GM19240 (cell line): ENCODE data around the gene PI4KA.
A peak's percentile ranks its signal among the peaks of the same experiment; 100 is the strongest.
"Not testable (repeated sequence)": the region's sequence is repeated elsewhere in the genome, so short reads cannot be mapped to it uniquely, and the experiment has no call there.

Experiments used
- DNase-seq: peaks from one replicate; pipeline ENCODE4 v3.0.0; 2011; ENCODE audit warnings: low spot score; ENCODE audit not compliant: insufficient read length

PI4KA gene

DNA sequence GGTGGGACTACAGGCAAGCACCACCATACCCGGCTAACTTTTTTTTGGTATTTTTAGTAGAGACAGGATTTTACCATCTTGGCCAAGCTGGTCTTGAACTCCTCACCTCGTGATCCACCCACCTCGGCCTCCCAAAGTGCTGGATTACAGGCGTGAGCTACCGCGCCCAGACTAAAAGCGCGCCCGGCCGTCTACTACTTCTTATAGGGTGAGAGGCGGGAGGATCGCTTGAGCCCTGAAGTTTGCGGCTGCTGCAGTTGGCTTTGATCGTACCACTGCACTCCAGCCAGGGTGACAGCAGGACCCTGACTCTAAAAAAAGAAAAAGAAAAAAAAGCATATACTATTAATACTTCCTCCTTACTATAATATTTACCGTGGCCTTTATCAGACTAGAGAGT, 158.3 kb downstream of the PI4KA start:
- not testable (repeated sequence) for DNase-seq

DNA sequence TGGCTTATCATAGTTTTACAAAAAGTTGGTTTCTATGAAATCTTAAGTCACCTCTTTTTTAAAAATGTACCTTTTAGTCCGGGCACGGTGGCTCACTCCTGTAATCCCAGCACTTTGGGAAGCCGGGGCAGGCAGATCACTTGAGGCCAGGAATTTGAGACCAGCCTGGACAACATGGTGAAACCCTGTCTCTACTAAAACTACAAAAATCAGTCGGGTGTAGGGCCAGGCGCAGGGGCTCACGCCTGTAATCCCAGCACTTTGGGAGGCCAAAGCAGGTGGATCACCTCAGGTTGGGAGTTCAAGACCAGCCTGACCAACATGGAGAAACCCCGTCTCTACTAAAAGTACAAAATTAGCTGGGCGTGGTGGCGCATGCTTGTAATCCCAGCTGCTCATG, 158.8 kb downstream of the PI4KA start:
- not testable (repeated sequence) for DNase-seq

DNA sequence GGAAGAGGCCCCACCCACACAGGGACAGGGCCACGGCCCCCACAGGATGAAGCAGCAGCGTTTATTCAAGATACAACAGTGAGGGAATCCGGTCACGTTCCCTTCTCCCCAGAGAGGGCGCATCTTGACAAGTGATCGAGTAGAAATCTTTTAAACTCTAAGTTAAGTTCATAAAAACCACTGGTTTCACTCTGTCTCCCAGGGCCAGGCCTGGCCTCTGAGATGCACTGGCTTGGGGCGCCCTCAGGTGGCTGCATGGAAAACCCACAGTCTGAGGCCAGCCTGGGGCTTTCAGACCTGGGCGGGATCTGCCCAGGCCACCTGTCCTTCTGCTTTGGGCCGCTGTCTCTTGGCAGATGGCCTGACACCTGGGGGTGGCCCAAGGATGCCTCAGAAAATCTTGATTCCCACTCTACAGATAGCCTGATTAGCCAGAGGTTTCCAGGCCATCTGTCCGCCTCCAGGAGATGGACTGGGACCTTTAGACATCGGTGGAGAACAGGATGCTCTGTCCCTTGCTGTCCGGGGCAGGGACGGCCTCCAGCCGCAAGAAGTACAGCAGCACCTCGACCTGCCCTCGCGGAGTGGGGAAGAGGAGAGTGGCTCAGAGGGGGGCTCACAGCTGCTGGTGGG, 161.0 kb downstream of the PI4KA start:
- peak; percentile 36 for DNase-seq

DNA sequence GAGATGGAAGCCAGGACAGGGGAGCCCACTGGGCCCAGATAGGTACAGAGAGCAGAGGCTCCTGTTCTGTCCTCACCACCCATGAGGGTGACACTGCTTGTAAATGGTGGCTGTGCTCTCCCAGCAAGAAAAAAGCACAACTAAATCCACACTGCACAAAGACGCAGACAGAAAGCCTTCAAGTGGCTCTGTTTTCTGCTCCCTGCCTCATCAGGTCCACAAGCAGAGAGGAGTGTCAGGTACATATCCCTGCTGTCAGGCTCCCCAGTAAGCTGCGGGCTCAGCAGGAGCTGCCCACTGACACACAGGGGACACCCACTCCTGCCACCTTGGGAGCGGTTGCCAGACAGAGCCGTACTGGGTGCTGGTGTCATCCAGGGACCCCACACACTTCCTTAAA, 162.6 kb downstream of the PI4KA start:
- DNase-seq: not testable (repeated sequence)

DNA sequence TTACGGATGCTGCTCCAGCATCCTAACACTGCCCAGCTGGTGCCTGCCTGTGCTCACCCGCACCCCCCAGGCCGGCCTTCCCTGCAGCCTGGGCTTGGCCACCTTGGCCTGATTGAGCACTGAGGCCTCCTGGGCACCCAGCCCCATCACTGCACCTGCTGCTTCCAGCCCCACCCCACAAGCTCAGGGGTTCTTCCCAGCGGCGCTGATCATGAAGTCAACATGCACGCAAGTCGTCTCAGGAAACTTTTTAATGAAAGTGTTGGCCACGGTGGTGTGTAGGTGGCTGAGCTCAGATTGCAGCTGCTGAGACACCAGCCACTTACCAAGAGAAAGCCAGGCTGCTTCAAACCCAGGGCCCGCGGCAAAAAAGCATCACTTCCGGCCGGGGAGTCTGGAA, 163.4 kb downstream of the PI4KA start:
- DNase-seq: not testable (repeated sequence)

DNA sequence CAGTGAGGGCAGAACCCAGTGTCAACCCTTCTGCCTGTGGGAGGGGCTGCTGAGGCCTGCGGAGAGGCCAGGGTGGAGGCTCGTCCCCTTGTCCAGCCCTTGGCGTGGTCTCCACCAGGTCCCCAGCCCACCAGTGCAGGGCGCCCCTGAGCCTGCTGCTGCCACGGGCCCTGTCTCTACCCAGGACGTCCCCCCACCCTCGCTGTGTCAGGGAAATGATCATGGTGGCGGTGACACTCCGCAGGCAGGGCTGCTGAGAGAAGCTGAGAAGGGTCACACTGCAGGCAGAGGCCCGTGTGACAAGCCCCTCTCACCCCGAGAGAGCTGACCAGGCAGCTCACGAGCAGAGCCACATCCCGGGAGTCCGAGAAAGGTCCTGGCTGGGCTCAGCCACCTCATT, 164.4 kb downstream of the PI4KA start:
- DNase-seq: not testable (repeated sequence)

DNA sequence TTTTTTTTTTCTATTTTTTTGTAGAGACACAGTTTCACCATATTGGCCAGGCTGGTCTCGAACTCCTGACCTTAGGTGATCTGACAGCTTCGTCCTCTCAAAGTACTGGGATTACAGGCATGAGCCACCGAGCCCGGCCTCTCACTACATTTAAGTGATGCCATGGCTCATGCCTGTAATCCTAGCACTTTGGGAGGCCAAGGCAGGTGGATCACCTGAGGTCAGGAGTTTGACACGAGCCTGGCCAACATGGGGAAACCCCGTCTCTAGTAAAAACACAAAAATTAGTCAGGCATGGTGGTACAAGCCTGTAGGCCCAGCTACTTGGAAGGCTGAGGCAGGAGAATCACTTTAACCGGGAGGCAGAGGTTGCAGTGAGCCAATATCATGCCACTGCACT, 165.7 kb downstream of the PI4KA start:
- not testable (repeated sequence) for DNase-seq

DNA sequence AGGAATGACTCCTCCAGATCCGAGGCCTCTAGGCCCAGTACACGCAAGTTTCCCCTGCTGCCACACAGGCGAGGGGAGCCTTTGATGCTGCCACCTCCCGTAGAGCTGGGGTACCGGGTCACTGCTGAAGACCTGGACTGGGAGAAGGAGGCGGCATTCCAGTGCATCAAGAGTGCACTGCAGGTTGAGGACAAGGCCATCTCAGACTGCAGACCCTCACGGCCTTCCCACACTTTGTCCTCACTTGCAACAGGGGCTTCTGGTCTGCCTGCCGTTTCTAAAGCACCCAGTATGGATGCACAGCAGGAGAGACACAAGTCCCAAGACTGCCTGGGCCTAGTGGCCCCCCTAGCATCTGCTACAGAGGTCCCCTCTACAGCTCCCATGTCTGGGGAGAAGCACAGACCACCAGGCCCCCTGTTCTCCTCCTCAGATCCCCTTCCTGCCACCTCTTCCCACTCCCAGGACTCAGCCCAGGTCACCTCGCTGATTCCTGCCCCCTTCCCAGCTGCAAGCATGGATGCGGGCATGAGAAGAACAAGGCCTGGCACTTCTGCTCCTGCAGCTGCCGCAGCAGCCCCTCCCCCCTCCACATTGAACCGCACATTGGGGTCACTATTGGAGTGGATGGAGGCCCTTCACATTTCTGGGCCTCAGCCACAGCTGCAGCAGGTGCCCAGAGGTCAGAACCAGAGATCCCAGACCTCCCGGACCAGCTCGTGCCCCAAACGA, 167.9 kb downstream of the PI4KA start:
- DNase-seq: not testable (repeated sequence)

DNA sequence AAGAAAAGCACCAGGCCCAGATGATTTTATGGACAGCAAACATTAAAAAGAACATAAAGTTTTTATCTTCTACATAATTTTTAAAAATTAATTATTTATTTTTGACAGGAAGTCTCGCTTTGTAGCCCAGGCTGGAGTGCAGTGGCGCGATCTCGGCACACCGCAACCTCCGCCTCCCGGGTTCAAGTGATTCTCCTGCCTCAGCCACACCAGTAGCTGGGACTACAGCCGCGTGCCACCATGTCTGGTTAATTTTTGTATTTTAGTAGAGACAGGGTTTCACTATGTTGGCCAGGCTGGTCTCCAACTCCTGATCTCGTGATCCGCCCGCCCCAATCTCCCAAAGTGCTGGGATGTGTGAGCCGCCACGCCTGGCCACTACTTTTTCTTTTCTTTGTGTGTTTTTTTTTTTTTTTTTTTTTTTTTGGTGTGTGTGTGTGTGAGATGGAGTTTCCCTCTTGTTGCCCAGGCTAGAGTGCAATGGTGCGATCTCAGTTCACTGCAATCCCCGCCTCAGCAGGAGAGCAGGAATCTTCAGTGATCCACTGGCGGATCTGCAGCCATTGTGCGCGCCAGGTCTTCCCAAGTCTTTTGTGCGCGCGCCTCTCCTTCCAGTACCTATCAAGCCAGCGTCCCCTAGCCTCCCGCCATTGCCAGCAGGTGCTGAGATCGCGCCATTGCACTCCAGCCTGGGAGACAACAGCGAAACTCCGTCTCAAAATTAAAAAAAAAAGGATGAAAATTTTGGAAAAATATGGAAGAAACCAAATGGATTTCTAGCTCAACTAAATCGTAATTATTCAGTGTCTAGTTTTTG, 171.0 kb downstream of the PI4KA start:
- DNase-seq: not testable (repeated sequence)

DNA sequence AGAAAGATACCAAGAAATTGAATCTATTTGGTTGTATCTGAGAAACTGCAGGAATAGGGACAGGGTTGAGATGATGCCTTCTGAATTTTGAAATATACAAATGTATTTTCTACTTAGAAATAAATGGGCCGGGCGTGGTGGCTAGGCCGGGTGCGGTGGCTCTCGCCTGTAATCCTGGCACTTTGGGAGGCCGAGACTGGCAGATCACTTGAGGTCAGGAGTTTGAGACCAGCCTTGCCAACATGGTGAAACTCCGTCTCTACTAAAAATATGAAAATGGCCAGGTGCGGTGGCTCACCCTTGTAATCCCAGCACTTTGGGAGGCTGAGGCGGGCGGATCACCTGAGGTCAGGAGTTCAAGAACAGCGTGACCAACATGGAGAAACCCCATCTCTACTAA, 172.8 kb downstream of the PI4KA start:
- DNase-seq: not testable (repeated sequence)

DNA sequence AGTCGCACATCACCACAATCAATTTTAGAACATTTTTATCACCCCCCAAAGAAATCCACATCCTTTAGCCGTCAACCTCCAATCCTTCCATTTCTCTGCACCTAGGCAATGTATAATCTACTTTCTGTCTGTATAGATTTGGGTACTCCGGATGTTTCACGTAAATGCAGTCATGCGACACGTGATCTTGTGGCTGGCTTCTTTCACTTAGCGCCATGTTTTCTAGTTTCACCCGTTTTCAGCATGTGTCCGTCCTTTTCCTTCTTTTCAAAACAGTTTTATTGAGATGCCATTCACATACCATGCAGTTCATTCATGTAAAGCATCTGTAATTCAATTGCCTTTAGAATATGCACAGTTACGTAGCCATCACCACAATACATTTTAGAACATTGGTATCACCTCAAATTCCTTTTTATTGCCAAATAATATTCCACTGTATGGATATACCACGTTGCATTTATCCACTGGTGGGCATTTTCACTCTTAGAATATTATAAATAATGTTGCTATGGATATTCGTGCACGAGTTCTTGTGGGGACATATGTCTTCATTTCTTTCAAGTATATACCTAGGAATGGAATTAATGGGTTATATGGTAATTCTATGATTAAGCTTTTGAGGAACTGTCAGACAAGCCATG, 179.7 kb downstream of the PI4KA start:
- DNase-seq: not testable (repeated sequence)

DNA sequence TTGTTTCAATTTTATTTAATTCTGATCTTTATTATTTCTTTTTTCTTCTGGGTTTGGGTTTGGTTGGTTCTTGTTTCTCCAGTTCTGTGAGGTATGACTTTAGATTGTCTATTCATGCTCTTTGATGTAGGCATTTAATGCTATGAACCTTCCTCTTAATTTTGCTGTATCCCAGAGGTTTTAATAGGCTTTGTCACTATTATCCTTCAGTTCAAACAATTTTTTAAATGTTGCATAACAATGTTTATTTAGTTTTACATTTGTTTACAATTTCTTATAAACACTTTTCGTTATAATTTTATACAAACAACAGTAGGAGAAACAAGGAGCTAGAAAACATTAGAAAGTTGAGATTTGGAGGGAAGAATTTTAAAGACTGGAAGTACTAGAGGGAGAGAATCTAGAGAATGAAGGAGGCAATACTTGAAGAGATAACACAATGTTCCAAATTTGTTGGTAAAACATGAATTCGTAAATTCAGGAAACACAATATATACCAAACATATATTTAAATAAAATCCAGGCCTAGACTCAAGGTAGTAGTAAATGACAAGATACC, 180.8 kb downstream of the PI4KA start:
- DNase-seq: no peak

DNA sequence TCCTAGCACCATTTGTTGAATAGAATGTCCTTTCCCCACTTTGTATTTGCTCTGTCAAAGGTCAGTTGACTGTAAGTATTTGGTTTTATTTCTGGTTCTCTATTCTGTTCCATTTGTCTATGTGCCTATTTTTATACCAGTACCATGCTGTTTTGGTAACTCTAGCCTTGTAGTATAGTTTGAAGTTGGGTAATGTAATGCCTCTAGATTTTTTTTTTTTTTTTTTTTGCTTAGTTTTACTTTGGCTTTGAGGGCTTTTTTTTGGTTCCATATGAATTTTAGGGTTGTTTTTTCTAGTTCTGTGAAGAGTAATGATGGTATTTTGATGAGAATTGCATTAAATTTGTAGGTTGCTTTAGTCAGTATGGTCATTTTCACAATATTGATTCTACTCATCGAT, 183.0 kb downstream of the PI4KA start:
- not testable (repeated sequence) for DNase-seq

DNA sequence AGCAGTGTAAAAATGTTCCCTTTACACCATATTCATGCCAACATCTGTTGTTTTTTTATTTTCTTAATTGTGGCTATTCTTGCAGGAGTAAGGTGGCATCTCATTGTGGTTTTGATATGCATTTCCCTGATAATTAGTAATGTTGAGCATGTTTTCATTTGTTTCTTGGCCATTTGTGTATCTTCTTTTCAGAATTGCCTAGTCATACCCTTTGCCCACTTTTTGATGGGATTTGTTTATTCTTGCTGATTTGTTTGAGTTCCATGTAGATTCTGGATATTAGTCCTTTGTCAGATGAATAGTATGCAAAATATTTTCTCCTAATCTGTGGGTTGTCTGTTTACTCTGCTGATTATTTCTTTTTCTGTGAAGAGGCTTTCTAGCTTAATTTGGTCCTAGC, 183.6 kb downstream of the PI4KA start:
- DNase-seq: no peak

DNA sequence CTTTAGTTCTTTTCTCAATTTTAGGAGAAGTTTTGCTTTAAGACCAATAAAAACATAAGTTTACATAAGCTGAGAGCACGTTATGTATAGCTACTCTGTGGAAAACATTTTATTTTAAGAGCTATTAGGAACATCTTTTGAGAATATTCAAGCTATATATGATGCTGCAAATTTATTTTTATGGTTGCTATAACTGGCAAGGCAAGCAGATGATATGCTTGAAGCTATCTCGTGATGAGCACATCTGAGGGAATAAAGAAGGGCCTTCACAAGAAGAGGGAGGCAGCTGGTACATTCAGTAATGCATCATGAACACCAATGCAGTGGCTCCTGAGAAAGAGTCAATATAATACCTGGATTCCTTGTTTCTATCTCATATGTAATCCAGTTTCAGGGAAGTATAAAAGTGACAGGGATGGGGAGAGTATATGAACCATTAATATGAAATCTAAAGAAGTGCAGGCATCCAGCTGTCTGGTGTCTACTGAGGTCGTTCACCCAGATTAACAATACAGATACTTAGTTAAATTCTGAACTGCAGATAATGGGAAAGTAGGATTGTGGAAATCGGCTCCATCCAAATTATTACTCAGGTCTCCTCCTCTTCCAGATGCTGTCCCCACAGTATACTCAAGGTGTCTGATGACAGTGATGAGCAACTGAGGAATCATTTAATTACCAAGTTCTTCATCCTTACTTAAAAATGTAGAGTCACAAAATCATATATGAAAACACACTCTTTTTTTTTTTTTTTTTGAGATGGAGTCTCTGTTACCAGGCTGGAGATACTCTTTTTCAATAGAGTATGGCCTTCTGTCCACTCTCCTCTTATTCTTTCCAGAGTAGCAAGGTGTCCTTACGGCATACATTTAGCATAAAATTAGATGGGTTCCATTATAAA, 185.1 kb downstream of the PI4KA start:
- DNase-seq: no peak

DNA sequence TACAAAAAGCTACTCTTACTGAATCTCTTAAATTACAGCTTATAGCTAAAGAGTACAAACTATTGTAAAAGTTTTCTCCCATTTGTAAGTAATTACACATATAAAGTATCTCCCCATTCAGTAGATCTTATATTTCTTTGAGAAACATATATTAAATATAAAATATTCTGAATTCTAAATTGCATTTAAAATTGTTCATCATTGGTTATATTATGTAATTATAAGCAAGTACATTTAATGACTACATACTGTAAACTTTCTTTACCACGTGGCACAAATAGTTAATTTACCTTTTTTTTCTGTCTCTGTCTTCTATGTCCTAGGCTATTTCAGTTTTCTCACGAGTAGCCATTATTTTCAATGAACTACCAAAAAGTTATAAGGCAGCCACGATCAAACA, 185.9 kb downstream of the PI4KA start:
- no peak for DNase-seq

DNA sequence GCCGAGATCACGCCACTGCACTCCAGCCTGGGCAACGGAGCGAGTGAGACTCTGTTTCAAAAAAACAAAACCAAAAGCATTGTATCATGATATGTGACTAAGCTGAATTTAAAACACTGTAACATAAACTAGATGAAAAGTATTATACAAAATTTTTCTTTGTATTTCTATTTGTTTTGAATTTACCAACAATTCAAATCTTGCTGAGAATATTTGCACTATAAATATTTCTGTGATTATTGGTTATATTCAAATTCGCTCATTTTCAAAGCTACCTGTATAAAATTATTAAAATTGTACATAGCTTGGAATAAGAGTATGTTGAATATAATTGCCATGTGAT, 186.6 kb downstream of the PI4KA start:
- no peak for DNase-seq

DNA sequence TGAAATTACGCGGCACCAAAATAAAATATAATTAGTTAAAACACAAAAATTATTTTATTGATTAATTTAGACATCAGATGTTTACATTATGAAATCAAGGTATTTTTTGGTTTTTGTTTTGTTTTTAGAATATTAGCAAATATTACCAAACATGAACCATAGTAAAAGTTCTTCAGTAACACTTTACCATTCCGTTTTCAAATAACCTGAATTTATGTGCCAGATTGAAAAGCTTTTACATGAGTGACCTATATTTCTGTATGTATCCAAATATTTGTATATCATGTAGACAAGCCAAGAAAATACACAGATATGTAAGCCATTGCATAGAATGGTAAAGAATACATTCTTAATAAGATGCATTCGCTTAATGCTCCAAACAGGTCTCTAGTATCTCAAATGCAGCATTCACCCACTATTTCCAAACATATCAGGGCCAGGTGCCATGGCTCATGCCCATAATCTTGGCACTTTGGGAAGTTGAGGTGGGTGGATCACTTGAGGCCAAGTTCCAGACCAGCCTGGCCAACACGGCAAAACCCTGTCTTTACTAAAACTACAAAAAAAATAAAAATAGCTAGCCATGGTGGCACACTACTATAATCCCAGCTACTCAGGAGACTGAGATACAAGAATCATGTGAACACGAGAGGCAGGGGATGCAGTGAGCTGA, 187.1 kb downstream of the PI4KA start:
- DNase-seq: no peak

DNA sequence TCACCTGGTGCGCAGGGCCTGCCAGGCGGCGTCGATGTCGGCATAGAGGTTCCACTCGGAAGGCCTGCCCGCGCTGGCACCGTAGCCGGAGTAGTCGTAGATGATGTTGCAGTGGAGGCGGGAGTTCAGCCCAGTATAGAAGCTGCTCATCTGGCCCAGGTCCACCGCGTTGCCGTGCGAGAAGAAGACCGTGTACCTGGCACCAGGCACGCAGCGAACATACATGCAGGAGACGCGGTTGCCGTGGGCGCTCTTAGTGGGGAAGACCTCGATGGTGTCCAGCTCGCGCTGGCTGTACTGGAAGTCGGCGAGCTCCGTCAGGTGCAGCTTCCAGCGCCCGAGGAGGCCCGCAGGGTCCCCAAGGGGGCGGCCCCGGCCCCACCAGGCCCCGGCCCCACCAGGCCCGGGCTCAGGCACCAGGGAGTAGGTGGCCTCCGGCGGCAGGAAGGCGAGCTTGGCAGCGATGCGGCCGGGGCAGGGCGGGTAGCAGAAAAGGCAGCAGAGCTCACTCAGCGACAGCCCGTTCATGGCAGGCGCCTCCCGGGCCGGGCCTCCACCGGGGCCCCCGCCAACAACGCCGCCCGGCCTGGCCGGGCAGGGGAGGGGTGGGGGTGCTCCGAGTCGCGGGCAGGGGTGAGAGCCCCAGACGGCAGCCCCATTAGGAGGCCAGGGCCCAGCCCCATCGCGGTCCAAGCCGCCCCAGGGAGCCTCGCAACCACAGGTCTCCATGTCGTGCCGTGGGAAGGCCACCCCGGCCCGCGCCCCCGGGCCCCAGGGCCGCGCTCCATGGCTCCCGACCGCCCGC, 188.0 kb downstream of the PI4KA start:
- not testable (repeated sequence) for DNase-seq
